ENCODE results near the gene ZNF367. TPM values are rescaled to one million over a fixed set of nuclear protein-coding genes. Genes with fewer than 3 reads are reported as not detected.
"Not testable (repeated sequence)": the region's sequence is repeated elsewhere in the genome, so short reads cannot be mapped to it uniquely, and the experiment has no call there.

Gene ZNF367
- total and polyA plus RNA-seq, 2 experiments from 2014 or later: 0.98 to 3.6 TPM

DNA sequence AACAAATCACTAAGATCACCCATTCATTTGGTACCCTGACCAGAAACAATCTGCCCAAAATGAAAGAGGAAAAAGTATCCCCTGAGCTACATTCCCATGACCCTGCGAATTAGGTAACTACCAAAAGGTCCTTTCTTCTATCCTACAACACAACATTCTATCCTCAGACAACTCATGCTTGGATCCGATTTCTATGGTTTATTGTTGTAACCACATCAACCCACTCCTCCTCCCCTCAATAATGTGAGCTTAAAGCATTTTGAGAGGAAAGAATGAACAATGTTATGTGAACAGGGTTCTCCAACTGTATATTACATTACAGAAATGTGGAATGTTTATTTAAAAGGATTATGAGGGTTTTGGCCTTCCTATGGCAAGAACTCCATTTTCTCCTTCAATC, 38.7 kb downstream of the ZNF367 start:
- H3K27ac ChIP-seq: no peak overlapping the region
- no peaks in the 10 kb centered on the region for H3K9me3 ChIP-seq (ENCODE audit: low read depth)
- H3K4me3 ChIP-seq: no peak overlapping the region
- H4K20me1 ChIP-seq (ENCODE audit: insufficient read depth, poor library complexity, severe bottlenecking): no peaks in the 10 kb centered on the region
- no peak overlapping the region for H2AFZ ChIP-seq
- peaks cover 26% of the 10 kb centered on the region for H3K4me1 ChIP-seq (ENCODE audit: insufficient read depth)
- H3K36me3 ChIP-seq (replicated peaks; ENCODE audit: insufficient read depth, low read depth): no peaks in the 10 kb centered on the region
- WGBS (ENCODE audit: low lambda C conversion rate, missing lambda C conversion rate): 87% methylated on average over 2 of the region's 2 CpGs
- no peaks in the 10 kb centered on the region for H3K27me3 ChIP-seq
- H3K9me2 ChIP-seq (replicated peaks; ENCODE audit: insufficient read depth): no peaks in the 10 kb centered on the region
- H3K79me2 ChIP-seq: peaks cover 74% of the 10 kb centered on the region
- TF ChIP-seq, protein P1, sequence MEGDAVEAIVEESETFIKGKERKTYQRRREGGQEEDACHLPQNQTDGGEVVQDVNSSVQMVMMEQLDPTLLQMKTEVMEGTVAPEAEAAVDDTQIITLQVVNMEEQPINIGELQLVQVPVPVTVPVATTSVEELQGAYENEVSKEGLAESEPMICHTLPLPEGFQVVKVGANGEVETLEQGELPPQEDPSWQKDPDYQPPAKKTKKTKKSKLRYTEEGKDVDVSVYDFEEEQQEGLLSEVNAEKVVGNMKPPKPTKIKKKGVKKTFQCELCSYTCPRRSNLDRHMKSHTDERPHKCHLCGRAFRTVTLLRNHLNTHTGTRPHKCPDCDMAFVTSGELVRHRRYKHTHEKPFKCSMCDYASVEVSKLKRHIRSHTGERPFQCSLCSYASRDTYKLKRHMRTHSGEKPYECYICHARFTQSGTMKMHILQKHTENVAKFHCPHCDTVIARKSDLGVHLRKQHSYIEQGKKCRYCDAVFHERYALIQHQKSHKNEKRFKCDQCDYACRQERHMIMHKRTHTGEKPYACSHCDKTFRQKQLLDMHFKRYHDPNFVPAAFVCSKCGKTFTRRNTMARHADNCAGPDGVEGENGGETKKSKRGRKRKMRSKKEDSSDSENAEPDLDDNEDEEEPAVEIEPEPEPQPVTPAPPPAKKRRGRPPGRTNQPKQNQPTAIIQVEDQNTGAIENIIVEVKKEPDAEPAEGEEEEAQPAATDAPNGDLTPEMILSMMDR (IDR thresholded peaks at IDR 0.05; ENCODE audit: poor library complexity): no peak
- no peak for TF ChIP-seq EZH2 (IDR thresholded peaks at IDR 0.05; ENCODE audit: borderline replicate concordance)
- no peak overlapping the region for H3K4me2 ChIP-seq
- no peak for DNase-seq (ENCODE audit: low spot score)

DNA sequence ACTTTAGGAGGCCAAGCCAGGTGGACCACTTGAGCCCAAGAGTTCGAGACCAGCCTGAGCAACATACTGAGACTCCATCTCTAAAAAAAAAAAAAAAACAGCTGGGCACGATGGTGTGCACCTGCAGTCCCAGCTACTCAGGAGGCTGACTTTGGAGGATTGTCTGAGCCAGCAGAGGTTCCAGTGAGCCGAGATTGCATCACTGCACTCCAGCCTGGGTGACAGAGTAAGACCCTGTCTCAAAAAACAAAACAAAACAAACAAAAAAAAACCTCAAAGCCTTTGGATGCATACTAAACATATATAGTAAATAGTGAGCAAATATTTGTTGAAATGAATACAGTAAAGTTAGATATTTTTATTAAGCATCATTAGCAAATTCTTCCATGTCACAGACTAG, 40.0 kb downstream of the ZNF367 start:
- peaks cover 84% of the 10 kb centered on the region for H3K79me2 ChIP-seq
- no peaks in the 10 kb centered on the region for H4K20me1 ChIP-seq (ENCODE audit: insufficient read depth, poor library complexity, severe bottlenecking)
- TF ChIP-seq, protein P1 (IDR thresholded peaks at IDR 0.05; ENCODE audit: poor library complexity): no peak
- TF ChIP-seq EZH2 (IDR thresholded peaks at IDR 0.05; ENCODE audit: borderline replicate concordance) (no peak), EZH2phosphoT487 (IDR thresholded peaks at IDR 0.05; ENCODE audit: low read depth, severe bottlenecking, unreplicated experiment) (no peak)
- H3K36me3 ChIP-seq (replicated peaks; ENCODE audit: insufficient read depth, low read depth): no peaks in the 10 kb centered on the region
- H3K9me3 ChIP-seq (ENCODE audit: low read depth): no peaks in the 10 kb centered on the region
- no peaks in the 10 kb centered on the region for H3K9me2 ChIP-seq (replicated peaks; ENCODE audit: insufficient read depth)
- WGBS (ENCODE audit: low lambda C conversion rate, missing lambda C conversion rate): 84% methylated on average over 3 of the region's 3 CpGs
- no peak for DNase-seq (ENCODE audit: low spot score)
- no peak overlapping the region for H3K4me3 ChIP-seq
- H3K27ac ChIP-seq: peak overlapping the region; percentile 49
- H3K27me3 ChIP-seq: no peaks in the 10 kb centered on the region
- H3K4me2 ChIP-seq: no peak overlapping the region
- H3K4me1 ChIP-seq (ENCODE audit: insufficient read depth): peaks cover 19% of the 10 kb centered on the region
- no peak overlapping the region for H2AFZ ChIP-seq

DNA sequence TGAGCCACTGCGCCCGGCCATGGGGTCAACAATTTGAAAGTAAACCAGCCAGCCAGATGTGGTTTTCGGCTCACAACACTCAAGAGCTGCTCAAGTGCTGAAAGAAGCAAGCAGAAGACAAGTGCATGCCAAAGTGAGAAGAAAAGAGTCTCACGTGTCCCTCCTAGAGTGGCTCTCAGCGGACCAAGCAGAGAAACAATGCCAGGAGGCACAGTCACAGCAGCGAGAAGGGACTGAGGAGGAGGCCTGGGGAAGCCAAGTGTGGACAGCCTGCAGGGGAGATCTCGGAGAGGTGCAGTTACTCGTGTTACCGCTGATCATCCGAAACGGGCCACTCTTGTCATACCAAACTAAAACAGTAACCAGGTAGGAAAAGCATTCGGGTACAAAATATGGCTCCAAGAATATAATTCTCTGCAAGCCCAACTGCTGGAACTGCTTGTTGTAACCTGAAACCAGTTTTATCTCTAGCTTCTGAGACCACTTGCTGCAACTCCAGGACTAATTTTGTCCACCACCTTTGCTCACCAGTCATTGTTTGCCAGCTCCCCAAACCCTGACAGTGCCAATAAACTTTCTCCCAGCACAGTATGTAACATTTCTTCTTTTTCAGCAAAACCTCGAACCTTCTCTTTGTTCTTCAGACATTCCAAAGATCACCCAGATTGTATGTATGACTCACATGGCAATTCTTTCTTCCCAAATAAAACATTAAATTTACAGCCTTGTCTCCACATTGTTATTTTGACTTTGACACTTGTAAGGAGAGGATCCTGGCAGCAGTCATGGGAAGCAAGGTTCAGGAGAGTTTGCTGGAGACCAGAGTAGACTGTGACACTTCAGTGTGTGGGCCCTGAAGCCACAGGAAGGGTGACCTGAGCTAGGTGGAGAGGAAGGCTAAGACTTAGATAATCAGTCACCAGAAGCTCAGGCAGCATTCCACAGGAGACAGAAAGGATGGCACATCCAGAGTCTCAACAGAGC, 41.0 kb downstream of the ZNF367 start:
- Histone ChIP-seq H3K27me3 (no peaks in the 10 kb centered on the region), H3K4me3 (no peak overlapping the region), H3K36me3 (replicated peaks; ENCODE audit: insufficient read depth, low read depth) (no peaks in the 10 kb centered on the region), H4K20me1 (ENCODE audit: insufficient read depth, poor library complexity, severe bottlenecking) (no peaks in the 10 kb centered on the region), H3K4me2 (peak overlapping the region; percentile 62), H3K9me3 (ENCODE audit: low read depth) (no peaks in the 10 kb centered on the region), H3K27ac (peak overlapping the region; percentile 49), H2AFZ (no peak overlapping the region), H3K79me2 (peaks cover 83% of the 10 kb centered on the region), H3K4me1 (ENCODE audit: insufficient read depth) (peaks cover 19% of the 10 kb centered on the region), H3K9me2 (replicated peaks; ENCODE audit: insufficient read depth) (no peaks in the 10 kb centered on the region)
- DNase-seq (ENCODE audit: low spot score): peak; percentile 39
- TF ChIP-seq EZH2 (IDR thresholded peaks at IDR 0.05; ENCODE audit: borderline replicate concordance): no peak
- no peak for TF ChIP-seq EZH2phosphoT487 (IDR thresholded peaks at IDR 0.05; ENCODE audit: low read depth, severe bottlenecking, unreplicated experiment)
- TF ChIP-seq, protein P1 (IDR thresholded peaks at IDR 0.05; ENCODE audit: poor library complexity): no peak
- 62% methylated on average over 13 of the region's 13 CpGs for WGBS (ENCODE audit: low lambda C conversion rate, missing lambda C conversion rate)

DNA sequence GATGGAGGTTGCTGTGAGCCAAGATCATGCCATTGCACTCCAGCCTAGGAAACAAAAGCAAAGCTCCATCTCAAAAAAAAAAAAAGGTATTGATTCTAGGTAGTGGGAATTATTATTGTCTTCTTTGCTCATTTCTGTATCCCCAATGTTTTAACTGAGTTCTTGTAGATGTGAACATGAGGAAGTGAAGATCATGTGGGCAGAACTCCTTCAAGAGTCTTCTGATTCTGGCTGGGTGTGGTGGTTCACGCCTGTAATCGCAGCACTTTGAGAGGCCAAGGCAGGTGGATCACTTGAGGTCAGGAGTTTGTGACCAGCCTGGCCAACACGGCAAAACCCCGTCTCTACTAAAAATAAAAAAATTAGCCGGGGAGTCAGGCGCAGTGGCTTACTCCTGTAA, 42.7 kb downstream of the ZNF367 start:
- not testable (repeated sequence) for H4K20me1 ChIP-seq (ENCODE audit: insufficient read depth, poor library complexity, severe bottlenecking); H2AFZ ChIP-seq; H3K4me2 ChIP-seq; H3K4me3 ChIP-seq; H3K27me3 ChIP-seq; H3K9me2 ChIP-seq (replicated peaks; ENCODE audit: insufficient read depth); H3K9me3 ChIP-seq (ENCODE audit: low read depth); DNase-seq (ENCODE audit: low spot score); H3K36me3 ChIP-seq (replicated peaks; ENCODE audit: insufficient read depth, low read depth)
- Histone ChIP-seq H3K79me2 (peaks cover 78% of the 10 kb centered on the region), H3K27ac (peak overlapping the region; percentile 34), H3K4me1 (ENCODE audit: insufficient read depth) (peaks cover 19% of the 10 kb centered on the region)
- WGBS (ENCODE audit: low lambda C conversion rate, missing lambda C conversion rate): over 99% methylated on average over 6 of the region's 6 CpGs

Measured in hepatocyte (in vitro differentiated cells).